Large intestine (tissue), 12 donors: ENCODE data around the gene CD200R1. TPM values are rescaled to one million over a fixed set of nuclear protein-coding genes. Genes with fewer than 3 reads are reported as not detected.

Experiments
- DNase-seq, 2 donors: peaks; one replicate each; pipeline versions ENCODE4 v3.0.0 to v3.0.0-alpha.2; 2013
- H3K27ac ChIP-seq: one replicate; pipeline ENCODE4 v1.5.1; 2013; ENCODE audit warnings: low read length
- H3K27me3 ChIP-seq: 2 replicates; pipeline ENCODE4 v1.6.1; 2013; ENCODE audit warnings: low read length; ENCODE audit not compliant: control insufficient read depth, insufficient read depth
- H3K36me3 ChIP-seq: 2 replicates; pipeline ENCODE4 v1.6.1; 2013; ENCODE audit warnings: low read length; ENCODE audit not compliant: control insufficient read depth, insufficient read depth
- H3K4me1 ChIP-seq: one replicate; pipeline ENCODE4 v1.6.1; 2013; ENCODE audit warnings: low read length; ENCODE audit not compliant: control insufficient read depth, insufficient read depth
- H3K4me3 ChIP-seq: one replicate; pipeline ENCODE4 v1.5.1; 2013; ENCODE audit warnings: low read length
- H3K9me3 ChIP-seq: one replicate; pipeline ENCODE4 v1.6.1; 2013; ENCODE audit warnings: mild to moderate bottlenecking, low read depth, low read length, moderate library complexity; ENCODE audit not compliant: control insufficient read depth
- WGBS: methylation state at CpG from one replicate; pipeline ENCODE4 v1.1.5; 2013; ENCODE audit warnings: low lambda C conversion rate; ENCODE audit not compliant: insufficient coverage; 5-methylcytosine and 5-hydroxymethylcytosine counted together
- long read RNA-seq, 11 donors: transcript quantifications; one replicate each; lab custom pipeline, GENCODE V29; 2026
- polyA plus RNA-seq: library from polyadenylated mRNA; unstranded; fragments of 120-200 nt; gene quantifications from one replicate; pipeline ENCODE4 v1.2.1, GENCODE V29; 2013

The CD200R1 gene
- polyA plus RNA-seq = 1.7 TPM
- long read RNA-seq, donor 1 = 0 reads
- long read RNA-seq, donor 2, partial matches to known transcripts = 0 of 1 reads
- long read RNA-seq, donor 2, other reads (novel, unspliced or antisense) = 0 of 1 reads
- long read RNA-seq, donor 3 = 0 reads
- long read RNA-seq, donor 4 = 0 reads
- long read RNA-seq, donor 5 = 0 reads
- long read RNA-seq, donor 6 = 0 reads
- long read RNA-seq, donor 7 = 0 reads
- long read RNA-seq, donor 8 = 0 reads
- long read RNA-seq, donor 9 = 0 reads
- long read RNA-seq, donor 10 = 0 reads
- long read RNA-seq, donor 11 = 0 reads

- H3K4me1 ChIP-seq = no peaks in the 10 kb centered on the region
- no peak for DNase-seq
- H3K27ac ChIP-seq = no peak within 1 kb of the TSS
- H3K4me3 ChIP-seq = peak within 1 kb of the TSS; percentile 4
- no peaks in the 10 kb centered on the region for H3K36me3 ChIP-seq
- peaks cover 3% of the 10 kb centered on the region for H3K27me3 ChIP-seq
- H3K9me3 ChIP-seq = no peaks in the 10 kb centered on the region
- 50% methylated on average over 1 of the region's 5 CpGs for WGBS
These were observed at the start of gene CD200R1 for GRCh38 chr3:112974894-112975293. CD200R1 (minus strand) TSS chr3:112975103; CDS start chr3:112974857, 246 bp downstream.

- Histone ChIP-seq H3K27me3 (no peaks in the 10 kb centered on the region), H3K36me3 (peaks cover 5% of the 10 kb centered on the region), H3K9me3 (no peaks in the 10 kb centered on the region), H3K27ac (no peak overlapping the region), H3K4me1 (peaks cover 7% of the 10 kb centered on the region), H3K4me3 (no peak overlapping the region)
- DNase-seq = no peak
- no CpG with 5 or more reads among the region's 2 CpGs for WGBS
These were observed 46.6 kb upstream of the CD200R1 start for GRCh38 chr3:113021471-113021870.

GRCh38 chr3:113019182-113020137 is 44.6 kb upstream of the CD200R1 start:
- no peaks in the 10 kb centered on the region for H3K27me3 ChIP-seq
- H3K9me3 ChIP-seq = no peaks in the 10 kb centered on the region
- peaks cover 20% of the 10 kb centered on the region for H3K36me3 ChIP-seq
- peak overlapping the region; percentile 96 for H3K27ac ChIP-seq
- WGBS = 60% methylated on average over 4 of the region's 63 CpGs
- H3K4me3 ChIP-seq = peak overlapping the region; percentile 90
- peaks cover 7% of the 10 kb centered on the region for H3K4me1 ChIP-seq
- peak; percentile 92 to 96 for DNase-seq

- H3K4me1 ChIP-seq = peaks cover 7% of the 10 kb centered on the region
- no peaks in the 10 kb centered on the region for H3K27me3 ChIP-seq
- H3K36me3 ChIP-seq = peaks cover 24% of the 10 kb centered on the region
- peak overlapping the region; percentile 96 for H3K27ac ChIP-seq
- WGBS = 0% methylated on average over 2 of the region's 13 CpGs
- H3K4me3 ChIP-seq = peak overlapping the region; percentile 90
- peak in 1 of 2 donors; percentile 58 for DNase-seq
- no peaks in the 10 kb centered on the region for H3K9me3 ChIP-seq
These were observed 43.8 kb upstream of the CD200R1 start for GRCh38 chr3:113018536-113019181.

- Histone ChIP-seq H3K27me3 (no peaks in the 10 kb centered on the region), H3K4me3 (no peak overlapping the region), H3K27ac (no peak overlapping the region), H3K36me3 (peaks cover 44% of the 10 kb centered on the region), H3K4me1 (no peaks in the 10 kb centered on the region), H3K9me3 (no peaks in the 10 kb centered on the region)
- no peak for DNase-seq
These were observed 38.7 kb upstream of the CD200R1 start for GRCh38 chr3:113013593-113013992.

- DNase-seq = no peak
- no peak overlapping the region for H3K27ac ChIP-seq
- H3K9me3 ChIP-seq = no peaks in the 10 kb centered on the region
- 100% methylated on average over 1 of the region's 3 CpGs for WGBS
- no peaks in the 10 kb centered on the region for H3K27me3 ChIP-seq
- H3K4me1 ChIP-seq = no peaks in the 10 kb centered on the region
- peaks cover 55% of the 10 kb centered on the region for H3K36me3 ChIP-seq
- no peak overlapping the region for H3K4me3 ChIP-seq
These were observed 33.2 kb upstream of the CD200R1 start for GRCh38 chr3:113008117-113008516.

GRCh38 chr3:113006359-113007056 is 31.6 kb upstream of the CD200R1 start:
- Histone ChIP-seq H3K4me3 (no peak overlapping the region), H3K27ac (no peak overlapping the region), H3K36me3 (peaks cover 54% of the 10 kb centered on the region), H3K27me3 (no peaks in the 10 kb centered on the region), H3K4me1 (no peaks in the 10 kb centered on the region), H3K9me3 (no peaks in the 10 kb centered on the region)
- WGBS = 100% methylated on average over 2 of the region's 4 CpGs
- no peak for DNase-seq

- Histone ChIP-seq H3K27me3 (no peaks in the 10 kb centered on the region), H3K27ac (no peak overlapping the region), H3K4me1 (no peaks in the 10 kb centered on the region), H3K4me3 (no peak overlapping the region), H3K36me3 (peaks cover 58% of the 10 kb centered on the region), H3K9me3 (no peaks in the 10 kb centered on the region)
- no peak for DNase-seq
- 100% methylated on average over 3 of the region's 7 CpGs for WGBS
These were observed 30.7 kb upstream of the CD200R1 start for GRCh38 chr3:113005611-113006010.

GRCh38 chr3:113002679-113003078 is 27.8 kb upstream of the CD200R1 start:
- DNase-seq = no peak
- H3K36me3 ChIP-seq = peaks cover 57% of the 10 kb centered on the region
- no peaks in the 10 kb centered on the region for H3K9me3 ChIP-seq
- no peaks in the 10 kb centered on the region for H3K4me1 ChIP-seq
- no peaks in the 10 kb centered on the region for H3K27me3 ChIP-seq
- no peak overlapping the region for H3K27ac ChIP-seq
- no peak overlapping the region for H3K4me3 ChIP-seq

- no peak for DNase-seq
- Histone ChIP-seq H3K27me3 (no peaks in the 10 kb centered on the region), H3K9me3 (no peaks in the 10 kb centered on the region), H3K4me1 (no peaks in the 10 kb centered on the region), H3K4me3 (no peak overlapping the region), H3K36me3 (peaks cover 58% of the 10 kb centered on the region), H3K27ac (no peak overlapping the region)
These were observed 27.1 kb upstream of the CD200R1 start for GRCh38 chr3:113002037-113002436.
